HEK293 (cell line): ENCODE results near the gene ZDHHC24.

Experiments
- CTCF ChIA-PET: fragments of 350-600 bp; formaldehyde crosslinking; extraction: SDS; loops from one replicate; lab custom pipeline; 2021; ENCODE audit warnings: antibody characterized with exemption; lab: Yijun Ruan, JAX
- POLR2A ChIA-PET: fragments of 300-600 bp; formaldehyde crosslinking; extraction: SDS; loops from one replicate; lab custom pipeline; 2020; ENCODE audit warnings: antibody characterized with exemption, inconsistent platforms; lab: Yijun Ruan, JAX
- H3K27ac ChIP-seq: fragments of 200-500 bp; sonication (Bioruptor generic); 2 replicates; pipeline ENCODE4 v1.5.1; 2014; ENCODE audit warnings: low read depth, low read length, control low read depth, inconsistent platforms; ENCODE audit errors: extremely low read depth
- H3K36me3 ChIP-seq, 2 experiments: fragments of 200-500 bp in 1 of 2; sonication (Bioruptor generic) in 1 of 2; 1 replicate in 1 of 2; 2 replicates in 1 of 2; pipeline ENCODE4 v1.5.1; 2014 to 2017; ENCODE audit warnings: inconsistent platforms in 2 of 2, low read length in 2 of 2; ENCODE audit not compliant: control insufficient read depth in 2 of 2, insufficient read depth in 1 of 2
- H3K4me1 ChIP-seq: fragments of 200-500 bp; sonication (Bioruptor generic); 2 replicates; pipeline ENCODE4 v1.5.1; 2014; ENCODE audit warnings: mild to moderate bottlenecking, low read length, inconsistent platforms; ENCODE audit not compliant: control insufficient read depth, insufficient read depth
- H3K4me3 ChIP-seq: 2 replicates; pipeline ENCODE4 v1.5.1; 2011; ENCODE audit warnings: low read depth, mild to moderate bottlenecking, control low read depth, low read length, moderate library complexity
- H3K9me3 ChIP-seq: fragments of 200-500 bp; sonication (Bioruptor generic); 2 replicates; pipeline ENCODE4 v1.5.1; 2014; ENCODE audit warnings: low read depth, low read length, inconsistent platforms; ENCODE audit not compliant: control insufficient read depth, insufficient read depth
- BCL6B ChIP-seq: fragments of 450-650 bp; formaldehyde crosslinking; IDR thresholded peaks from 2 replicates; pipeline ENCODE4 v1.5.1; 2017; ENCODE audit warnings: missing biosample characterization, missing genetic modification characterization
- EGR2 ChIP-seq: fragments of 450-650 bp; formaldehyde crosslinking; IDR thresholded peaks from 2 replicates; pipeline ENCODE4 v1.5.1; 2016; ENCODE audit warnings: low read depth, missing biosample characterization, missing genetic modification characterization
- HOXD13 ChIP-seq: sonication (generic); formaldehyde crosslinking; IDR thresholded peaks from 2 replicates; pipeline ENCODE4 v1.8.0; 2022; ENCODE audit warnings: missing genetic modification reagents, borderline replicate concordance
- PRDM10 ChIP-seq: fragments of 450-650 bp; formaldehyde crosslinking; IDR thresholded peaks from 2 replicates; pipeline ENCODE4 v1.5.1; 2016; ENCODE audit warnings: missing biosample characterization, missing genetic modification characterization
- SP2 ChIP-seq: fragments of 450-650 bp; formaldehyde crosslinking; IDR thresholded peaks from 2 replicates; pipeline ENCODE4 v1.5.1; 2016; ENCODE audit warnings: missing biosample characterization, missing genetic modification characterization
- SP3 ChIP-seq: fragments of 450-650 bp; formaldehyde crosslinking; IDR thresholded peaks from 2 replicates; pipeline ENCODE4 v1.5.1; 2016; ENCODE audit warnings: missing biosample characterization, missing genetic modification characterization
- TCF7L2 ChIP-seq: IDR thresholded peaks from 2 replicates; pipeline ENCODE4 v1.6.1; 2011; ENCODE audit warnings: low read depth, mild to moderate bottlenecking, inconsistent platforms, low read length, moderate library complexity, borderline replicate concordance
- ZBTB17 ChIP-seq: fragments of 450-650 bp; formaldehyde crosslinking; IDR thresholded peaks from 2 replicates; pipeline ENCODE4 v1.5.1; 2016; ENCODE audit warnings: missing biosample characterization, missing genetic modification characterization
- ZBTB8A ChIP-seq: fragments of 450-650 bp; formaldehyde crosslinking; IDR thresholded peaks from 2 replicates; pipeline ENCODE4 v1.5.1; 2016; ENCODE audit warnings: missing biosample characterization, missing genetic modification characterization
- ZNF121 ChIP-seq: fragments of 450-650 bp; formaldehyde crosslinking; IDR thresholded peaks from 2 replicates; pipeline ENCODE4 v1.5.1; 2016; ENCODE audit warnings: missing biosample characterization, missing genetic modification characterization
- ZNF133 ChIP-seq: fragments of 450-650 bp; formaldehyde crosslinking; IDR thresholded peaks from 2 replicates; pipeline ENCODE4 v1.5.1; 2016; ENCODE audit warnings: missing biosample characterization, missing genetic modification characterization
- ZNF221 ChIP-seq: fragments of 450-650 bp; formaldehyde crosslinking; IDR thresholded peaks from 2 replicates; pipeline ENCODE4 v1.5.1; 2017; ENCODE audit warnings: missing biosample characterization, missing genetic modification characterization, borderline replicate concordance
- ZNF341 ChIP-seq: fragments of 450-650 bp; formaldehyde crosslinking; IDR thresholded peaks from 2 replicates; pipeline ENCODE4; 2016; ENCODE audit warnings: low read depth, missing biosample characterization, missing genetic modification characterization
- ZNF423 ChIP-seq: fragments of 450-650 bp; formaldehyde crosslinking; IDR thresholded peaks from 2 replicates; pipeline ENCODE4 v1.5.1; 2016; ENCODE audit warnings: missing biosample characterization, missing genetic modification characterization
- ZNF433 ChIP-seq: fragments of 450-650 bp; formaldehyde crosslinking; IDR thresholded peaks from 2 replicates; pipeline ENCODE4 v1.5.1; 2016; ENCODE audit warnings: missing biosample characterization, missing genetic modification characterization, low read depth
- ZNF501 ChIP-seq: fragments of 450-650 bp; formaldehyde crosslinking; IDR thresholded peaks from 2 replicates; pipeline ENCODE4 v1.5.1; 2016; ENCODE audit warnings: missing biosample characterization, missing genetic modification characterization
- ZNF529 ChIP-seq: fragments of 450-650 bp; formaldehyde crosslinking; IDR thresholded peaks from 2 replicates; pipeline ENCODE4 v1.5.1; 2017; ENCODE audit warnings: missing genetic modification characterization, missing biosample characterization; ENCODE audit not compliant: insufficient replicate concordance
- ZNF580 ChIP-seq: fragments of 450-650 bp; formaldehyde crosslinking; IDR thresholded peaks from 2 replicates; pipeline ENCODE4 v1.5.1; 2016; ENCODE audit warnings: missing biosample characterization, missing genetic modification characterization
- ZNF600 ChIP-seq: fragments of 450-650 bp; formaldehyde crosslinking; IDR thresholded peaks from 2 replicates; pipeline ENCODE4 v1.5.1; 2016; ENCODE audit warnings: missing biosample characterization, missing genetic modification characterization
- ZXDB ChIP-seq: fragments of 450-650 bp; formaldehyde crosslinking; IDR thresholded peaks from 2 replicates; pipeline ENCODE4 v1.5.1; 2016; ENCODE audit warnings: missing biosample characterization, missing genetic modification characterization

The ZDHHC24 gene

GRCh38 chr11:66549696-66550095, 3.8 kb upstream of the ZDHHC24 start:
- Histone ChIP-seq H3K4me1 (no peaks in the 10 kb centered on the region), H3K4me3 (no peak overlapping the region), H3K27ac (no peak overlapping the region), H3K9me3 (no peaks in the 10 kb centered on the region), H3K36me3 (no peaks in the 10 kb centered on the region)
- peak; percentile 83 for TF ChIP-seq ZNF580
- no peak for TF ChIP-seq TCF7L2
- POLR2A ChIA-PET, result interaction anchor here (0.7 kb wide), 1 partner anchor 234 kb away, joined by 3 read pairs; no protein-coding TSS in a partner anchor
- CTCF ChIA-PET, result interaction anchor here (0.6 to 1.6 kb wide), 3 partner anchors 105 to 141 kb away, joined by 3 to 5 read pairs (median 5); no protein-coding TSS in a partner anchor

GRCh38 chr11:66548774-66549630, 3.2 kb upstream of the ZDHHC24 start:
- CTCF ChIA-PET, result interaction anchor here (0.6 to 1.6 kb wide), 3 partner anchors 104 to 140 kb away, joined by 3 to 5 read pairs (median 5); no protein-coding TSS in a partner anchor
- Histone ChIP-seq H3K4me3 (no peak overlapping the region), H3K9me3 (no peaks in the 10 kb centered on the region)
- no peak for TF ChIP-seq ZNF221
- no peak for TF ChIP-seq HOXD13
- TF ChIP-seq ZNF121, result no peak
- peak; percentile 85 for TF ChIP-seq ZNF133 (tag by site-specific recombination)
- no peak for TF ChIP-seq ZXDB
- TF ChIP-seq ZNF341, result peak; percentile 68
- TF ChIP-seq SP2, result no peak
- no peak for TF ChIP-seq PRDM10 (tag by site-specific recombination)
- TF ChIP-seq ZNF600 (tag by site-specific recombination), result 0 out of 2 replicates have a peak, but pooled peaks have one; percentile 19
- TF ChIP-seq SP3 (tag by site-specific recombination), result no peak
- TF ChIP-seq, all 188 proteins: peak for 3
- Histone ChIP-seq H3K36me3 (no peaks in the 10 kb centered on the region), H3K4me1 (no peaks in the 10 kb centered on the region), H3K27ac (no peak overlapping the region)
- POLR2A ChIA-PET, result interaction anchor here (0.9 kb wide), 1 partner anchor 67 kb away, joined by 3 read pairs; the partner anchor contains the start of gene RBM14

GRCh38 chr11:66548041-66548440, 2.2 kb upstream of the ZDHHC24 start:
- H3K27ac ChIP-seq, result no peak overlapping the region
- no peak overlapping the region for H3K4me3 ChIP-seq
- H3K36me3 ChIP-seq, result peaks cover 0 to 9% of the 10 kb centered on the region in 2 experiments; a peak in 1 of 3 replicates
- no peak for TF ChIP-seq BCL6B
- no peak for TF ChIP-seq ZNF529
- no peak for TF ChIP-seq ZBTB17 (tag by site-specific recombination)
- no peak for TF ChIP-seq EGR2 (tag by site-specific recombination)
- TF ChIP-seq ZNF501 (tag by site-specific recombination), result no peak
- no peak for TF ChIP-seq ZNF433 (tag by site-specific recombination)
- no peak for TF ChIP-seq ZBTB8A (tag by site-specific recombination)
- TF ChIP-seq ZNF423 (tag by site-specific recombination), result no peak
- POLR2A ChIA-PET, result interaction anchor here (0.9 kb wide), 1 partner anchor 68 kb away, joined by 3 read pairs; the partner anchor contains the start of gene RBM14
- CTCF ChIA-PET, result interaction anchor here (1.6 kb wide), 1 partner anchor 130 kb away, joined by 5 read pairs; no protein-coding TSS in a partner anchor
- no peaks in the 10 kb centered on the region for H3K4me1 ChIP-seq
- H3K9me3 ChIP-seq, result no peaks in the 10 kb centered on the region
